Chondrocyte (in vitro differentiated cells): ENCODE measurements around the gene TAS2R43. TPM values are rescaled to one million over a fixed set of nuclear protein-coding genes. Genes with fewer than 3 reads are reported as not detected.

ENCODE experiments used
- DNase-seq: peaks from one replicate; pipeline ENCODE4 v3.0.0; 2021; ENCODE audit warnings: mixed read lengths, low spot score
- H3K27ac Mint-ChIP-seq: one replicate; pipeline ENCODE4 v1.8.0; 2021; ENCODE audit warnings: mild to moderate bottlenecking, moderate library complexity, mixed read lengths; ENCODE audit not compliant: unreplicated experiment
- H3K27me3 Mint-ChIP-seq: 2 replicates; pipeline ENCODE4 v1.8.0; 2021; ENCODE audit warnings: low read depth, mixed read lengths
- H3K36me3 Mint-ChIP-seq: 2 replicates; pipeline ENCODE4 v1.8.0; 2021; ENCODE audit warnings: low read depth, mixed read lengths
- H3K4me1 Mint-ChIP-seq: 2 replicates; pipeline ENCODE4 v1.8.0; 2021; ENCODE audit warnings: low read depth, mild to moderate bottlenecking, mixed read lengths
- H3K4me3 Mint-ChIP-seq: one replicate; pipeline ENCODE4 v1.8.0; 2021; ENCODE audit warnings: mild to moderate bottlenecking, moderate library complexity, mixed read lengths; ENCODE audit not compliant: unreplicated experiment
- H3K9me3 Mint-ChIP-seq: 2 replicates; pipeline ENCODE4 v1.8.0; 2021; ENCODE audit warnings: low read depth, mixed read lengths
- CTCF ChIP-seq: fragments of 200-600 bp; sonication (generic); IDR thresholded peaks from 2 replicates; pipeline ENCODE4 v1.5.0; 2021; ENCODE audit warnings: antibody characterized with exemption, mild to moderate bottlenecking, moderate library complexity
- total RNA-seq: library from RNA; stranded (reverse); gene quantifications from 3 replicates; pipeline ENCODE4 v1.2.1, GENCODE V29; 2021

TAS2R43 gene
- total RNA-seq, 1 donor from 2014 or later, result 0.22 TPM

GRCh38 chr12:11078246-11078645 is 13.9 kb downstream of the TAS2R43 start:
- peaks cover 8% of the 10 kb centered on the region for H3K9me3 Mint-ChIP-seq
- TF ChIP-seq CTCF, result no peak
- no peak overlapping the region for H3K27ac Mint-ChIP-seq
- DNase-seq, result no peak
- no peak overlapping the region for H3K4me3 Mint-ChIP-seq
- H3K36me3 Mint-ChIP-seq, result peaks cover 5% of the 10 kb centered on the region
- H3K4me1 Mint-ChIP-seq, result peaks cover 4% of the 10 kb centered on the region
- H3K27me3 Mint-ChIP-seq, result no peaks in the 10 kb centered on the region

- no peak for DNase-seq
- no peak overlapping the region for H3K27ac Mint-ChIP-seq
- H3K4me3 Mint-ChIP-seq, result no peak overlapping the region
- H3K9me3 Mint-ChIP-seq, result peaks cover 2% of the 10 kb centered on the region
- H3K27me3 Mint-ChIP-seq, result no peaks in the 10 kb centered on the region
- H3K36me3 Mint-ChIP-seq, result no peaks in the 10 kb centered on the region
- no peak for TF ChIP-seq CTCF
- peaks cover 7% of the 10 kb centered on the region for H3K4me1 Mint-ChIP-seq
Measured at GRCh38 chr12:11075642-11076041, 16.5 kb downstream of the TAS2R43 start.

DNA sequence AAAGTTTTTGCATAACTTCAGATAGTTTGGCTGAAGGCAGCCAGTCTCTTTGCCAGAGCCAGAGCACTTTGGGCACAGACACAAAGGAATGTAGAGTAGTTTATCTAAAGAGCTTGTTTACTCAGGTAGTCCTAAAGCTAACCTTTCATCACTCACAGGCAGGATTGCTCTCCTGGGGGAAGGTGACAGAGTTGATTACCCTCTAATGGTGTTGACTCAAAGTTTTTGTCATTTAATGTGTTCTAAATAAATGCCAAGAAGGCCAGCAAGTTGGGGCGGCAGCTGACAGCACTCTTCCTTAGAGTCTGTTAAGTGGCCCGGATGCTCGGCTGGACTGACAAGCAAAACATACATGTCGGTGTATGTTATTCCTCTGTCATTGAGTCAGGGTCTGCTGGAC is 20.7 kb downstream of the TAS2R43 start:
- H3K4me1 Mint-ChIP-seq, result peaks cover 3% of the 10 kb centered on the region
- no peak for TF ChIP-seq CTCF
- H3K27me3 Mint-ChIP-seq, result no peaks in the 10 kb centered on the region
- no peak for DNase-seq
- H3K27ac Mint-ChIP-seq, result no peak overlapping the region
- no peak overlapping the region for H3K4me3 Mint-ChIP-seq
- H3K36me3 Mint-ChIP-seq, result no peaks in the 10 kb centered on the region
- H3K9me3 Mint-ChIP-seq, result no peaks in the 10 kb centered on the region

- DNase-seq, result no peak
- no peak for TF ChIP-seq CTCF
- no peaks in the 10 kb centered on the region for H3K36me3 Mint-ChIP-seq
- peaks cover 3% of the 10 kb centered on the region for H3K4me1 Mint-ChIP-seq
- no peaks in the 10 kb centered on the region for H3K9me3 Mint-ChIP-seq
- no peaks in the 10 kb centered on the region for H3K27me3 Mint-ChIP-seq
- H3K27ac Mint-ChIP-seq, result no peak overlapping the region
- H3K4me3 Mint-ChIP-seq, result no peak overlapping the region
Measured at GRCh38 chr12:11070999-11071398, 21.1 kb downstream of the TAS2R43 start.

DNA sequence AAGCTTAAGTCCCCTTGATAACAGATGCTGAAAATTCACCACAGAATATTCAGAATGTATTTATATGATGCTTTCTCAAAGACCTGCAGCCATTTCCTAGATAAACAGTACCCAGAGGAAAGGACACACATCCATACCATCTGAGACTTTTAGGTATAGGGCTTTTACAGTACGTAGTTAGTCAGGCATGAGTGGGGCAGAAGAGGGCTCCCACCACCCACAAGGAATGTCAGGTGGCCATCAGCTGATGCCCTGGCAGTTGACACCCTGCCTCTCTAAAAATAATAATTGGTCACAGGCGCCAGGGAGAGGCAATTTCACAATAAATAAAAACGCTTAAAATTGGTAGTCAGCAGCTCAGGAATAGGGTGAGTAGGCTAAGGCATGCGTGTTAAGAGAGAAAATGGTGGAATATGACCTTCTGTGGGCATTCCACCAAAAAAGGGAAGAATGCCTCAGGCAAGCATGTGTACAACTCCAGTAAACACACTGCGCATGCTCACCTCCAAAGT is 22.2 kb downstream of the TAS2R43 start:
- Mint-ChIP-seq H3K4me1 (peaks cover 3% of the 10 kb centered on the region), H3K27me3 (no peaks in the 10 kb centered on the region), H3K9me3 (peaks cover 4% of the 10 kb centered on the region), H3K4me3 (no peak overlapping the region), H3K36me3 (peaks cover 3% of the 10 kb centered on the region), H3K27ac (no peak overlapping the region)
- no peak for DNase-seq
- TF ChIP-seq CTCF, result no peak
